ENCODE results near the gene CYB5D1.

Gene CYB5D1

GRCh38 chr17:7825206-7825990 is 32.4 kb upstream of the CYB5D1 start:
- TF ChIP-seq, protein P1, sequence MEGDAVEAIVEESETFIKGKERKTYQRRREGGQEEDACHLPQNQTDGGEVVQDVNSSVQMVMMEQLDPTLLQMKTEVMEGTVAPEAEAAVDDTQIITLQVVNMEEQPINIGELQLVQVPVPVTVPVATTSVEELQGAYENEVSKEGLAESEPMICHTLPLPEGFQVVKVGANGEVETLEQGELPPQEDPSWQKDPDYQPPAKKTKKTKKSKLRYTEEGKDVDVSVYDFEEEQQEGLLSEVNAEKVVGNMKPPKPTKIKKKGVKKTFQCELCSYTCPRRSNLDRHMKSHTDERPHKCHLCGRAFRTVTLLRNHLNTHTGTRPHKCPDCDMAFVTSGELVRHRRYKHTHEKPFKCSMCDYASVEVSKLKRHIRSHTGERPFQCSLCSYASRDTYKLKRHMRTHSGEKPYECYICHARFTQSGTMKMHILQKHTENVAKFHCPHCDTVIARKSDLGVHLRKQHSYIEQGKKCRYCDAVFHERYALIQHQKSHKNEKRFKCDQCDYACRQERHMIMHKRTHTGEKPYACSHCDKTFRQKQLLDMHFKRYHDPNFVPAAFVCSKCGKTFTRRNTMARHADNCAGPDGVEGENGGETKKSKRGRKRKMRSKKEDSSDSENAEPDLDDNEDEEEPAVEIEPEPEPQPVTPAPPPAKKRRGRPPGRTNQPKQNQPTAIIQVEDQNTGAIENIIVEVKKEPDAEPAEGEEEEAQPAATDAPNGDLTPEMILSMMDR (IDR thresholded peaks at IDR 0.05; ENCODE audit: low read depth, low read length, missing control alignments) = no peak
- no peak overlapping the region for H3K4me3 ChIP-seq (replicated peaks; ENCODE audit: low read depth, low read length)
- no peak for DNase-seq (ENCODE audit: extremely low read depth, low read depth)

DNA sequence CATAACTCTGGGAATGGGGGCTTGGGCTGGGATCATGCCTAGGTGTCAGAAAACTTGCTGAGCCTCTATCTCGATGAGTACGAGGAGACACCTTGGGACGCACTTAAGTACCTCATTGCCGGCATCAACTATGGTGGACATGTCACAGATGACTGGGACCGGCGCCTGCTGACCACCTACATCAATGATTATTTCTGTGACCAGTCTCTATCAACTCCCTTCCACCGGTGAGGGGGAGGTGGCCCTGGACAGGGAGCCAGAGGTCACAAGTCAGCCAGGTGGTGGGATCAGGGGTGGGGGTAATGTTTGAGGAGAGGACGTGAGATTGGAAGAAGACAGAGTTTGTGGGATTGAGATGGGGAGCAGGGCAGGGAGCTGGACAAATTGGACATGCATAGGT is 27.2 kb upstream of the CYB5D1 start:
- TF ChIP-seq, protein P1 (IDR thresholded peaks at IDR 0.05; ENCODE audit: low read depth, low read length, missing control alignments) = no peak
- no peak for DNase-seq (ENCODE audit: extremely low read depth, low read depth)
- H3K4me3 ChIP-seq (replicated peaks; ENCODE audit: low read depth, low read length) = no peak overlapping the region

DNA sequence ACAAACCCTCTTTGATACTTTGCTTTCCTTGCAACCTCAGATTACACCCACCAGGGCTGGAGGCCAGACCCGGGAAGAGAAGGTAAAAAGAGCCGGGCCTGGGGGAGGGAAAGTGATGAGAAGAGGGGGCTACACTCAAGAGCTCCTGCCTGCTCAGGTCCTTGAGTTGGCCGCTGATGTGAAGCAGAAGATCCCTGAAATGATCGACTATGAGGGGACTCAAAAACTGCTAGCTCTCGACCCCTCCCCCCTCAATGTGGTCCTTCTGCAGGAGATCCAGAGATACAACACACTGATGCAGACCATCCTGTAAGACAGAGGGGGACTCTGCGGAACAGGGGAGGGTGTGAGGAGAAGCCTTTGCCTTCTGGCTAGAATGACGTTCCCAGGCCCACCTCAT is 26.6 kb upstream of the CYB5D1 start:
- TF ChIP-seq, protein P1 (IDR thresholded peaks at IDR 0.05; ENCODE audit: low read depth, low read length, missing control alignments) = no peak
- no peak overlapping the region for H3K4me3 ChIP-seq (replicated peaks; ENCODE audit: low read depth, low read length)
- no peak for DNase-seq (ENCODE audit: extremely low read depth, low read depth)

DNA sequence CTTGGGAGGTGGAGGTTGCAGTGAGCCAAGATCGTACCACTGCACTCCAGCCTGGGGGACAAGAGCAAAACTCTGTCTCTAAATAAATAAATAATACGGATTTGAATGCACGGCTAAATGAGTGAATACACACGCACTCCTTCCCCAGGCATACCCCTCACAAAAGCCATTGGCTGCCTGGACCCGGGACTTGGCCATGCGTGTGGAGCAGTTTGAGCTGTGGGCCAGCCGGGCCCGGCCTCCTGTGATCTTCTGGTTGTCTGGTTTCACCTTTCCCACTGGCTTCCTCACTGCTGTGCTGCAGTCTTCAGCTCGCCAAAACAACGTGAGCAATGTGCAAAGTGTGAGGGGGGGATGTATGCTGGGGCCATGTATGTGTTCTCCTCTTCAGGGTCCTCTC is 25.4 kb upstream of the CYB5D1 start:
- DNase-seq (ENCODE audit: extremely low read depth, low read depth) = no peak
- no peak overlapping the region for H3K4me3 ChIP-seq (replicated peaks; ENCODE audit: low read depth, low read length)
- TF ChIP-seq, protein P1 (IDR thresholded peaks at IDR 0.05; ENCODE audit: low read depth, low read length, missing control alignments) = no peak

- no peak for DNase-seq (ENCODE audit: extremely low read depth, low read depth)
- TF ChIP-seq, protein P1 (IDR thresholded peaks at IDR 0.05; ENCODE audit: low read depth, low read length, missing control alignments) = no peak
- peak overlapping the region; percentile 83 for H3K4me3 ChIP-seq (replicated peaks; ENCODE audit: low read depth, low read length)
These were observed 24.6 kb upstream of the CYB5D1 start for GRCh38 chr17:7833011-7833794.

DNA sequence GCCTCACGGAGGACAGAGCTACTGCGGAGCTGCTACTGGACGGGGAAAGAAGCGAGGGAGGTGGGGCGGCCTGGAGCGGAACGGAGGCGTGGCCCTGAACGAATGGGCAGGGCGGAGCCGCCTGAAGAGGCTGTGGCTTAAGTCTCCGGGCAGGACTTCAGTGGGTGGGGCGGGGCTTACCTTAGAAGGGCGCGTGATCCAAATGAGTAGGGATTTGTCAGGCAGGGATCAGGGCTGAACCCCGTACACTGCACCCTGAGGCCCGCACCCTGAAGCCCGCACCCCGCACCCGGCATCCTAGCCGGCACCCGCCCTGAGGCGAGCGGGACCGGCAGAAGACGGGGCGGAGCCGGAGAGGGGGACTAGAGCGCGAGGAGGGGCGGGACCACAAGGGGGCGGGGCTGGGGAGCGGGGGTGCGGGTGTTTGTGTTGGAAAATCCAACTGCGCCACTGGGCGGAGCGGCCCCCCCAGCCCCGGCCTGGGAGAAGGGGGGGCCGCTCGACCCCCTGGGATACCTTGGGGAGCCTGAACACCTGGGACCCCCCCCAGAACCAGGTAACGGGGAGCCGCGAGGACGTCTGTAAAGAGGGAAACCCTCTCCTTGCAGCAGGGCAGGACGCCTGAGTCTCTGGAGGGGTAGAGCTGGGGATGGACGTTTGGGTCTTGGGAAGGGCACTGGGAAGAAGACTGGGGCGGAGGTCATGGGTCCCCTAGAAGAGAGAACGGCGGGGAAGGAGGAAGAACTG is 23.8 kb upstream of the CYB5D1 start, which contains the start of gene KDM6B:
Gene KDM6B (plus strand): TSS at position 423 of the 747 bp plus-strand sequence. CDS start 11,338 bp downstream, outside the sequence.
- no peak for DNase-seq (ENCODE audit: extremely low read depth, low read depth)
- H3K4me3 ChIP-seq (replicated peaks; ENCODE audit: low read depth, low read length) = peak within 1 kb of the TSS; percentile 83
- TF ChIP-seq, protein P1 (IDR thresholded peaks at IDR 0.05; ENCODE audit: low read depth, low read length, missing control alignments) = no peak

Measured in HFF-Myc (cell line).